Activated naive CD4-positive, alpha-beta T cell treated with anti-CD3 and anti-CD28 coated beads, Interleukin-2, amount 50 U/mL, for 16 hours (primary cell): ENCODE measurements around the gene NABP1.

Source experiments
- DNase-seq: peaks from one replicate; pipeline ENCODE4 v3.0.0-alpha.2; 2020

NABP1 gene

GRCh38 chr2:191686066-191686465, 8.1 kb downstream of the NABP1 start:
- no peak for DNase-seq

- DNase-seq = no peak
Observed at GRCh38 chr2:191686729-191687128, 8.8 kb downstream of the NABP1 start.

GRCh38 chr2:191687867-191688266, 9.9 kb downstream of the NABP1 start:
- no peak for DNase-seq

- no peak for DNase-seq
Observed at GRCh38 chr2:191688934-191689695, 11.2 kb downstream of the NABP1 start.

- no peak for DNase-seq
Observed at GRCh38 chr2:191690327-191690726, 12.4 kb downstream of the NABP1 start.

GRCh38 chr2:191691016-191691735, 13.2 kb downstream of the NABP1 start:
- peak; percentile 23 for DNase-seq

GRCh38 chr2:191691898-191692297, 14.0 kb downstream of the NABP1 start:
- DNase-seq = no peak

GRCh38 chr2:191692502-191693115, 14.7 kb downstream of the NABP1 start:
- no peak for DNase-seq

- DNase-seq = no peak
Observed at GRCh38 chr2:191693166-191693565, 15.2 kb downstream of the NABP1 start.

GRCh38 chr2:191693778-191694177, 15.8 kb downstream of the NABP1 start:
- no peak for DNase-seq

GRCh38 chr2:191696001-191696400, 18.1 kb downstream of the NABP1 start:
- no peak for DNase-seq

GRCh38 chr2:191696966-191697365, 19.0 kb downstream of the NABP1 start:
- no peak for DNase-seq

- DNase-seq = no peak
Observed at GRCh38 chr2:191697870-191698269, 19.9 kb downstream of the NABP1 start.

GRCh38 chr2:191699341-191699945, 21.5 kb downstream of the NABP1 start:
- no peak for DNase-seq

GRCh38 chr2:191701029-191701428, 23.1 kb downstream of the NABP1 start:
- no peak for DNase-seq

- no peak for DNase-seq
Observed at GRCh38 chr2:191701696-191702095, 23.8 kb downstream of the NABP1 start.

- no peak for DNase-seq
Observed at GRCh38 chr2:191703079-191703725, 25.3 kb downstream of the NABP1 start.

- DNase-seq = no peak
Observed at GRCh38 chr2:191705084-191705483, 27.1 kb downstream of the NABP1 start.

GRCh38 chr2:191705701-191706100, 27.8 kb downstream of the NABP1 start:
- DNase-seq = no peak

GRCh38 chr2:191706791-191707190, 28.9 kb downstream of the NABP1 start:
- no peak for DNase-seq

GRCh38 chr2:191707542-191707941, 29.6 kb downstream of the NABP1 start:
- no peak for DNase-seq

- DNase-seq = no peak
Observed at GRCh38 chr2:191710411-191710900, 32.5 kb downstream of the NABP1 start.

- no peak for DNase-seq
Observed at GRCh38 chr2:191711621-191712020, 33.7 kb downstream of the NABP1 start.
